NCI-H82 treated with DMSO at 0.1 percent for 48 hours (cell line): Measurements from ENCODE around the gene ITPKB.
"Not testable (repeated sequence)": the region's sequence is repeated elsewhere in the genome, so short reads cannot be mapped to it uniquely, and the experiment has no call there.

Experiments
- DNase-seq: peaks from one replicate; lab custom pipeline; 2025; ENCODE audit not compliant: unreplicated experiment; lab: John Stamatoyannopoulos, UW

ITPKB gene

DNA sequence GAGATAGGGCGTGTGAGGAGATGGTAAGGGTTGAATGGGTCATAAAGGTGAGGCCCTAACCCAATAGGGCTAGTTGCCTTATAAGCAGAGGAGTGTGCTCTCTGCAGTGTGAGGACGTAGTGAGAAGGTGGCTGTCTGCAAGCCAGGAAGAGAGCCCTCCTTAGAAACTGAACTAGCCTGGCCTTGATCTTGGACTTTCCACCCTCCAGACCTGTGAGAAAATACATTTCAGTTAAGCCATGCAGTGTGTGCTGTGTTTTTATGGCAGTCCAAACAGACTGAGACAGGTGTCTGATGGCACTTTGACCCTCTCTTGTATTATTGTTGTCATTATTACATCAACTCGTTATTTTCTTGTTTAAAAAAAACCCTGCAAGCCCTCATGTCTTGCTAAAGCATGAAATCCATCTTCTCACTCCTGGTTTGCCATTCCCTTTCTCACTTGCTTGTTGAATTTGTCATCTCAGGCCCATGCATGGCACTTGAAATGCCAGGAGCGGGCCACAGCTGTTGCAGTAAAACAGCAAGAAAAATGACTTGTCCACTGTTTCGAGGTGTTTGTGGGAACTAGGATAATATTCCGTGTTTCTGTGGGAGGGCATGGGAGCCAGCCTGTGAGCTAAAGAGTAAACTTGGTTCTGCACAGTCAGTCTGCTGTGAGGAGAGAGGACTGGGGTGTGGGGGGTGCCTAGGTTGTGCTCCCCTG lies 111.9 kb downstream of the ITPKB start:
- DNase-seq = no peak

GRCh38 chr1:226626577-226626956 lies 112.5 kb downstream of the ITPKB start:
- DNase-seq = peak; percentile 56

GRCh38 chr1:226625832-226626576 lies 113.1 kb downstream of the ITPKB start:
- no peak for DNase-seq

DNA sequence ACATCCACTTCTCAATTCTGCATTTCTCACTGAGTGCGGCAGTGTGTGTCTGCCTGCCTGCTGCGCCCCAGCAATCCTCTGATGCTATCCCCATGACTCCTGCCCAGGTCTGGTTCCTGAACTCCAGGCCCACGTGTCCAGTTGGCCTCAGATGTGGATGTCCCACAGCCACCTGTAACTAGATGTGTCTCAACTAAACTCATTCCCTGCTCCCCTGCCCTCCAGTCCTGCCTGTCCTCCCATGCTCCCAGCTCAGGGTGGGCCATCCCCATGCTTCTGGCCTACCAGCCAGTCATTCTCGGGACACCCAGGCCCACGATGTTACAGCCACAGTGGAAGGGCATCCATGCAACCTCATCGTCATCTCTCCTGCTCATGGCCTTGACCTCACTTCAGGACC lies 113.8 kb downstream of the ITPKB start:
- DNase-seq = no peak

DNA sequence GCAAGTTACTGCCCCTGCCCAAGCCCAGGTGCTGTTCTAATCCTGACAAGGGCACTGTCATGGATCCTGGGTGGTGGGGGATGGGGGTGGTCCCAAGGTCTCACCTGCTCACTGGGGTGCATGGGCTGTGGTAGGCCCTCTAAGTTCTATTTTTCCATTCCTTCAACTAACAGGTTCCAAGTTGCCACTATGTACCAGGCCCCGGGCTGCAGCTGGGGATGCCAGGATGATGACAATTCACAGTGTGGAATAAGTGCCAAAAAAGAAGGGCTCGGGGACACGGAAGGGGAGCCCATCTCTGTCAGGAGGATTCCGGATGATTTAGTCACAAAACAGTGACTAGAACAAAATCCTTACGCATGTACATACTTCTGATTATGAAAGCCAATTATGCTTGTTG lies 114.6 kb downstream of the ITPKB start:
- DNase-seq = no peak

DNA sequence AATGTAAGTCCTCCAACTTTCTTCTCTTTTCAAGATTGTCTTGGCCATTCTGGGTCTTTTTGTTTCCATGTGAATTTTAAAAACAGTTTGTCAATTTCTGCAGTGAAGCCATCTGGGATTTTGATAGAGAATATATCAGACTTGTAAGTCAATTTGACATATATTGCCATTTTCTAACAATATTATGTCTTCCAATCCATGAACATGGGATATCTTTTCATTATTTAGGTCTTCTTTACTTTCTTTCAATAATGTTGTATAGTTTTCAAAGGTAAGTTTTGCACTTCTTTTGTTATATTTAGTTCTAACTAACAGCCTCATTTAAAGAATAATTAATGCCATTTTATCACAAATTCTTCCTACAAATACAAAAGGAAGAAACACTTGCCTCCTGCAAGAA lies 117.1 kb downstream of the ITPKB start:
- DNase-seq = no peak

GRCh38 chr1:226619031-226619430 lies 120.1 kb downstream of the ITPKB start:
- no peak for DNase-seq

DNA sequence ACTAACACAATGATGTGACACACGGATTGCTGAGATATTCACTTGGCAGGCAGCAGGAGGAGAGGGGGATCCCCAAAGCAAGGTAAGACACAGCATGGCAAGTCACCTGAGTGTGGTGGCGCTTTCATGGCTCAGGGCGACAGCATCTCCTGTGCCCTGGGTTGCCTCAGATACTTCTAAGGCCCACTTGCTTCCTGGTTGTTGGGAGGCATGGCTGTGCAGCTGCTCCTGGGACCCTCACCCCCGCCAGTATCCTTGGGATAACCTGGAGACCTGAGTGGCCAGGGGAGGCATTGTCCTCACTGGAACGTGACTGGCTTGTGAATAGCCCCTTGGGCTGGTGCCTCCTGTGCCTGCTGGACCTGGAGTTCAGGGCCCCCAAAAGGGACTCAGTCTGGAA lies 120.7 kb downstream of the ITPKB start:
- DNase-seq = no peak

- DNase-seq = not testable (repeated sequence)
Observed at GRCh38 chr1:226617719-226618118, 121.4 kb downstream of the ITPKB start.

DNA sequence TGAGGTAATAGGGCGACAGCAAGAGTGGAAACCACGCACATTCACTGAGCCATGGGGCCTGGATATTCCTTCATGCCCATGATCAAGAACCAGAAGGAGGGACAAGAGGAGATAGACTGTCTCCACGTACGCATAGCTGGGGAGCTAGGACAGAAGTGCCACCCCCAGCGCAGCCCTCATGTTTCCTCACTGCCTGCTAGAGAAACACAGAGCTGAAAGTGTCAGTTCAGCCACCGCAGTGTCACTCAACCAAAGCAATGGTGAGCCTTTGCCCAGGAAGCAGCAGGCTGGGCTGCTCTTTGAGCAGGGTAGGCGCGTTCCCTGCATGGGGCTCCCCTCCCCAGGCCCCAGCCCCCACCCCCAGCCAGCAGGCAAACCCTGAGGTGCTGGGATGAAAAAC lies 122.0 kb downstream of the ITPKB start:
- DNase-seq = no peak

GRCh38 chr1:226616636-226617035 lies 122.4 kb downstream of the ITPKB start:
- DNase-seq = no peak

- DNase-seq = no peak
Observed at GRCh38 chr1:226615876-226616275, 123.2 kb downstream of the ITPKB start.

GRCh38 chr1:226611980-226612379 lies 127.1 kb downstream of the ITPKB start:
- not testable (repeated sequence) for DNase-seq

GRCh38 chr1:226611301-226611700 lies 127.8 kb downstream of the ITPKB start:
- no peak for DNase-seq

GRCh38 chr1:226610671-226611070 lies 128.4 kb downstream of the ITPKB start:
- no peak for DNase-seq

- DNase-seq = no peak
Observed at GRCh38 chr1:226609836-226610455, 129.1 kb downstream of the ITPKB start.

GRCh38 chr1:226608699-226609505 lies 130.2 kb downstream of the ITPKB start:
- peak; percentile 88 for DNase-seq

DNA sequence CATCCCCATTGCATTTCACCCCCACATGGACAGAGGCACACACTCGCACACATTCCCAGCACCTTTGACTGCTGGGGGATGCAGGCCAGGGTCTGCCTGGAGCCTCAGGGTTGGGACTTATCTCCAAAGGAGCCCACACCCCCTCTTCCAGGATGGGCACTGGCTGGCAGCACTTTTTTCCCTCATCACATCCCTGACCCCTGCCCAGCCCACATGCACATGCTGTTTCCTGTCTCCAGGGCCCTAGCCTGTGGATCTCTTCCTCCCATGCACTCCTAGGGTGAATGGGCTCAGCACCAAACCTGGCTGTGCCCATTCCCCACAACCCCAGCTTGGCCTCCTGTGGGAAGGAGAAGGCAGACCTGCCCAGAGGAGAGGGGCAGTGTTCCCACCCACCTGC lies 131.3 kb downstream of the ITPKB start:
- DNase-seq = no peak

- no peak for DNase-seq
Observed at GRCh38 chr1:226607268-226607660, 131.8 kb downstream of the ITPKB start.

DNA sequence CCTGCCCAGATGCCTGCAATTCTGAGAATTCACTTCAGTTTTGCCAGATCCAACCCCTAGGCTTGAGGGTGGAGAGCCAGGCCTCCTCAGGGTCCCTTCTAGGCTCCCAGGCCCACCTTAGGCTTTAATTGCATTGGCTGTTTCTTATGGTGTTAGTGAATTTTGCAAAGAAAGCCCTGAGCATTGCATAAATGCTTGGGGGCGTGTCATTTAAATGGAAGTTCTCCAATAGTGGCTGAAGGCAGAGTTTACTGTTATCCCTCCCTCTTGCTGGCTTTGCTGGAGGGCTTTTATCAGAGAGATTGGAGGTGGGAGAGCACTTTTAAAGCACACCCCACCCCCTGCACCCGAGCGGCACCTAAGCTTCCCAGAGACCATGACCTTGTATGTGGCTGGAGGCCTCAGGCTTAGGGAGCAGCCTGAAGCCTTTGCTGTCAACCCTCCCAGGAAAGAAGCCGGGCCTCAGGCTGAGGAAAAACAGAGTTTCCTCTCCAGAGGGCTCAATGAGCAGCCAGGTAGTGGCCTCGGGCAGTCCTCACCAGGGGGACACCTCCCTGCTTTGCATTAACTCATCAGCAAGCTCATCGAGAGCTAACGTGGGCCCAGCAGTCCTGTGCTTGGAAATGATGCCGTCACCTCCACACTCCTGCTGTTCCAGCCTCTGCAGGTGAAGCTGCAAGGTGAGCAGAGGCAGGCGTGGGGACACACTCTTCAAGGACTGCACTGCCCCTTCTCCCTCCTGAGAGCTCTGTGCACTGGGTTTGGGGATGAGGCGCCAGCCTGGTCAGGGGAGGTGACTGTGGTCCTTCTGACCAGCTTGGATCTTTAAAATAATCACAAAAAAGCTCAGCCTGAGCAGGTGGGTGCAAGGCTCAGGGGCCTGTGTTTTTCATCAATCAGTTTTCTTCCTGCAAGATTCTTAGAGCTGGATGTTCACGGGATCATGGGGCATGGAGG lies 132.5 kb downstream of the ITPKB start:
- no peak for DNase-seq
